GM18909 (cell line): ENCODE measurements around the gene TCEA3.

Source experiments
- ATAC-seq: cut with Tn5 transposase; IDR thresholded peaks from one replicate; pipeline ENCODE4 v1.9.1; 2021; ENCODE audit warnings: mild to moderate bottlenecking; ENCODE audit not compliant: unreplicated experiment, poor library complexity

Gene TCEA3

DNA sequence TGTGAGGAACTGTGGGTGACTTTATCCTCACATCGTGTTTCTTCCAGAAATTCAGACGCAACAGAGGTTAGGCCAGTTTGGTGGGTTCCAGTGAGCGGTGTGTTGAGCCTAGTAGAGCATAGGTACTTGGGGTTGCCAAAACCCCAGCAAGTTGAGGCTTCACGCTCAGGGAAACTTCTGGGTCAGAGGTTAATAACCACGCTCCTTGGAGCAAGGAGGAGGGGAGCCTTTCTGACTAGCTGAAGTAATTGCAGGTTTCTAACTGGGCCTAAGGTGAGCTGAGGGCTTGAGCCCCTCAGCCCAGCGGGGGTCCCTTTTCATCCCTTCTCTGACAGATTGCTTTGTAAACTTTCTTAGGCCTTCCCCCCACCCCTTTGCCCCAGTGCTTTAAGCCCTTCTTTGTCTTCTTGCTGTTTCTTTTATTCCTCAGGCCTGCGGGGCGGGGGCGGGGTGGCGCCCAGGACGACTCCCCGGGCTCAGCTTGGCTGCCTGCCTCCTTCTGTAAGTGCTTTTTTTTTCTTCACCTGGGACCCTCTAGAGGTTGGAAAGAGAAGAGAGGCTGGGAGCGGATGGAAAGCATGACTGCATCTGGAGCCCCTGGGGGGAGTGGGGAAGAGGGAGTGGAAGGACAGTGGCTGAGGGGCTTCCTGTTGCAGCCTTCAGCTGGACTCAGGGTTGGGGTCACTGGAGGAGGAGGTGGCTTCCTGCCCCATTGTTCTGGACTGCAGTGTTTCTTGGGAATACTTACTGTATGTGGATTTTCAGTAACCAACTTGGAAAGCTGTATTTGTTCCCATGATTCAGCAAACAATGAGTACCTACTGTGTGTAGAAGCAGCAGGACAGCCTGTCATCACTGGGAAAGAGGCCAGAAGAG, 53.6 kb downstream of the TCEA3 start:
- ATAC-seq: no peak

DNA sequence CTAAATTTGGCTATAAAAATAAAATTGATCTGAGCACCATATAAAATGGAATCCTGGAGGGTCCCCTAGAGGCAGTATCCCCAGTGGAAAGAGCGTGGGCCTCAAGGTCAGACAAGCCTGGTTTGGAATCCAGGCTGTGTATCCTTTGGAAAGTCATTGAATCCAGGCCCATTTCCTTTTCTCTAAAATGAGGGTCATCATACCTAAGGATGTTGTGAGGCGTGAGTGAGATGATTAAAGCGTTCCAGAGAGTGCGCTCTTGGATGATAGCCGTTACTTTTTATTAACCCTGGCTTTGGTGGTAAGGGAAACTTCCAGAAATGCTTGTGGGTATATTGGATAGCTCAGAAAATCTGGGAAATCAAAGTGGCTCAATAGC, 54.2 kb downstream of the TCEA3 start:
- no peak for ATAC-seq

DNA sequence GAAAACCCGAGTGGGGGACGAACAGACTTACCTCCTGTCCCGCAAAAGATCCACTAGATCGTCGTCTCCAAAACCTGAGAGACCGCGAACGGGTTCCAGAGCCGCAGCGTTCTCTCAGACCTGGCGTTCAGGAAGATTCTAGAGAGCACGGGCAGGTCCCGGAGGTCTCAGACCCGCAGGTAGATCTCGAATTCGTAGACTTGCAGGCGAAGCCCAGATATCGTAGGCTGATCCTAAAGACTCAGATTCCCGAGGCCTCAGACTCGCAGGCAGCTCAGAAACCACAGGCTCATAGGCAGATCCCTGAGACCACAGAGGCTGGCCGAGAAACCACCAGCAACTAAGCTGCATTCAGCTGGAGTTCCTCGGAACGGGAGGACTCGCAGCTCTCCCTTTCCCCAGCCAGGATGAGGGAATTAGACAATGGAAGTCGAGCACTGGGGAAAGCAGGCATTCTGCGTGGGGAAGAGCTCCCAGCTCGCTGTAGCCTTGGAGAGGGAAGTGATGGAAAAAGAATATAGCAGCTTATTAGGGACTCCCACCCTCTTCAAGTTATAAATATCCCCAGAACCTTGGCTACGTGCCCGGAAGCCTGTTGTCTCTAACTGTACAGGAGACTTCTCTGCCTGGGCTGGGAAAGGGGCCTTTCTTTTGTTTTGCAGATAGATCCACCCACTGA, 55.1 kb downstream of the TCEA3 start, which contains the start of gene ZNF436:
Gene ZNF436 (minus strand): TSS at position 502 of the 679 bp plus-strand sequence. CDS start 1,831 bp downstream, outside the sequence.
- no peak for ATAC-seq

DNA sequence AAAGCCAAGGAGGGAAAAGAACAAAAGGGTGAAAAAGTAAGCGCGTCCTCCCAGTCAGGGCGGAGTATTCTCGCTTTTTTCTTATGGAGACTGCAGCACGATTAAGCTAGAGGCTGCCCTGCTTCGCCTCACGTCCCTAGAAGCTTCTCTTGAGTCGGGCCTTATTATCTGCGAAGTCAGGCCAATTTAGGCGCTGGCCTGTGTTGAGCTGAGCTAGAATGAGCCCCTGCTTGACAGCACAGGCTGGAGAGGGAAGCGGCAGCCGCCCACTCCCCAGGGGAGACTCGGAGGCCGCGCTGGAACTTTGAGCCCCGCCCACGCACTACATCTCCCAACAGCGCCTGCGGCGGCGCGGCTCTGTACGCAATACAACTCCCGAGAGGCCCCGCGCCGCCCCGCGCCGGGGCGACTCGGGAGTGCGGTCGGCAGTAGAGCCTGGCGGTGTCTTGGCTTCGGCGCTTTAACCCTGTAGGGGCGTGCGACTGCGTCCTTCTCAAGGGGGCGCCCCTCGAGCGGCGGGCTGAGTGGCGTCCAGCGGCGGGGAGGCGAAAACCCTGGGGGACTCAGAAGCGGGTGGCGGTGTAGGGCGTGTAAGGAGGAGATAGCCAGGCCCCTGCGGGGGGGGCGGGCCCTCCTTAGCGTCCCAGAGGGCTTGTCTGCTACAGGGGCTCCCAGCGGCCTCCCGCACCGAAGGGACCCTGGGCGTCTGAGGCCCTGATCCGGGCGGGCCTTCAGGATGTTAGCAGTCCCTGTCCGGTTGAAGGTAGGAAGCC, 55.8 kb downstream of the TCEA3 start:
- ATAC-seq: peak; percentile 73

DNA sequence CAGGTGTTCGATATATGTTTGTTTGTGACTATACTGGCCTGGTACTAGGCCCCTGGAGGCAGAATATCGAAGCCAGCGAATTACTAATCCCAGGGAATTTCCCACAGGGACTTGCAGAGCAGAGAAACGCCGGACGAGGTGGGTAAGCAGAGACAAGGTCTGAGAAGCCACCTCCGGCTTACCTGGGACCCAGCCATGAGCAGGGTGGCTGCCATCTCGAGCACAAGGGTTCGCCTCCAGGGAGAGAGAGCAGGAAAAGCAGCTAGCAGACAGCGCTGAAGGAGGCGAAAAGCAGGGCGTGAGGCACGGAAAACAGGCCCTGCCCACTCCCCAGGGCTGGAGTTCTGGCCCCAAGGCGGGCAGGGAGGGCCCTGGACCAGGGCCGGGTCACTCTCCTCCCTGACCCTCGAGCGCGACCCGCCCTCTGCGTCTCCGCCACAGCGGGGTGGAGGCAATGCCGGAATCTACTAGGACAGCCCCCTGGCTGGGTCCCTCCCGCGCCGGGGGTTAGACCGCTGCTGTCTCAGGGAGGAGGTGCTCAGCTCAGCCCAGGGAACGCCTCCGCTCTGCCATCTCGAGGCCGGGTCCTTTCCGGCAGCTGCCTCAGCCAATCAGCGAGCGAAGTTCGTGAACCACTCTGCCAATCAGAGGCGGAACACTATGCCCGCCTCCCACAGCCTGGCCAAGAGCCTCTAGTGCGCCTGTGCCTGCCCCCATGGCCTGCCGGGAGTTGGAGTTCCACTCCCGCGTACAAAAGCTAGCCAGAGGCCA, 56.6 kb downstream of the TCEA3 start:
- ATAC-seq: peak; percentile 91

DNA sequence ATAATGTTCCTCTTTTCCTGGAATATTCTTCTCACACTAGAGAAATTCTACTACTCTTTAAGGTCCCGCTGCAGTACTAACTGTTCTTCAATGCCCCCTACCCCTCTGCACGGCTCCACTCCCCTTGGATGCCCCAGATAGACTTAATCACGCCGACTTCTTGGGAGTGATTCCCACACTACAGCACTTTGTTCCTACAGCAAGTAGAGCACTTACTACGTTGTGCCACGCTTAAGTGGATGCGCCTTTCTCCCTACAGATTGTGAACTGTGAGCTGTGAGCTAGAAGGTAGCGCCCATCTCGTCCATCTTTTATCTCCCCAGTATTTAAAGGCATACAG, 57.1 kb downstream of the TCEA3 start:
- no peak for ATAC-seq

DNA sequence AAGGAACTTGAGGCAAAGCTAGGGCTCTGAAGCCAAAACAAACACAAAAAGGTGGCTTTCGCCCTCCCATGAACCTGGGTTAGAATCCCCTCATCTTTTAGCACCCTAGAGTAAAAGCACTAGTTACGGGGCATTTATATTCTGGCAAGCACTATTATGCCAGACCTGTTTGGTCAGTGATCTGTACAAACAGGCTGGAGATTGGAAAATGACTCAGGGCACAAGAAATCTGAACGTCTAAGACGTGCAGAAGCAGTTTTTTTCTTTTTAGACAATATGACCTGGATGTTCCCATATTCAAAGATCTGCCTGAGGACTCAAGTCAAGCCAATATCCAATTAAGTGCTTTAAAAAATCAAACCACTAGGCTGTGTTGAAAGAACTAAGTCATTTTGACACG, 58.0 kb downstream of the TCEA3 start:
- ATAC-seq: no peak

DNA sequence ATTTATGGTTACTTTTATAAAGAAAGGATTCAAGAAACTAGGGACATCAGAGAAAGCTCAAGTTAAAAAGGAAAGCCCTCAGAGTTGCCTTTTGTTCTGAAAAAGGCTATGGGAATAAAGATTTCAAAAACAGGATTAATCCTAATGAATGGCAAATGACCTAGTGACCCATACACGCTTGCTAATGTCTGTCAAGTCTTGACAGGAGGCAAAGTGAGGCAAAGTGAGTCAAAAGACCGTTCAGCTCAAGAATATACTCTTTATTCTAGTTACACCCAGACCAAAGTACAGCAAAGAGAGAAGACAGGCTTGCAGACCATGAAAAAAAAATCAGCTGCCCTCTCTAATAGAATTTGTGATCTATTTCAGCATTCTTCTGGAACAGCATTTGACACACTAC, 58.4 kb downstream of the TCEA3 start:
- no peak for ATAC-seq

DNA sequence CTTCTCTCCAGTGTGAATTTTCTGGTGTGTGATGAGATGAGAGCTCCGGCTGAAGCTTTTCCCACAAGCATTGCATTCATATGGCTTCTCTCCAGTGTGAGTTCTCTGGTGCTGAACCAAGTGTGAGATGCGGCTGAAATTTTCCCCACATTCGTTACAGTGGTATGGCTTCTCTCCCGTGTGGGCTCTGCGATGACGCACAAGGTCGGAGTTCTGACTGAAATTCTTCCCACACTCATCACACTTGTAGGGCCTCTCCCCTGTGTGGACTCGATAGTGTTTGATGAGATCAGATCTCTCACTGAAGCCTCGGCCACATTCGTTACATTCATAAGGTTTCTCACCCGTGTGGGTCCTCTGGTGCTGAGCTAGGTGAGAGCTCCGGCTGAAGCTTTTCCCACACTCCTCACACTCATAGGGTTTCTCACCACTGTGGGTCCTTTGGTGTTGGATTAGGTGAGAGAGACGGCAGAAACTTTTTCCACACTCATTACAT, 62.3 kb downstream of the TCEA3 start:
- no peak for ATAC-seq

DNA sequence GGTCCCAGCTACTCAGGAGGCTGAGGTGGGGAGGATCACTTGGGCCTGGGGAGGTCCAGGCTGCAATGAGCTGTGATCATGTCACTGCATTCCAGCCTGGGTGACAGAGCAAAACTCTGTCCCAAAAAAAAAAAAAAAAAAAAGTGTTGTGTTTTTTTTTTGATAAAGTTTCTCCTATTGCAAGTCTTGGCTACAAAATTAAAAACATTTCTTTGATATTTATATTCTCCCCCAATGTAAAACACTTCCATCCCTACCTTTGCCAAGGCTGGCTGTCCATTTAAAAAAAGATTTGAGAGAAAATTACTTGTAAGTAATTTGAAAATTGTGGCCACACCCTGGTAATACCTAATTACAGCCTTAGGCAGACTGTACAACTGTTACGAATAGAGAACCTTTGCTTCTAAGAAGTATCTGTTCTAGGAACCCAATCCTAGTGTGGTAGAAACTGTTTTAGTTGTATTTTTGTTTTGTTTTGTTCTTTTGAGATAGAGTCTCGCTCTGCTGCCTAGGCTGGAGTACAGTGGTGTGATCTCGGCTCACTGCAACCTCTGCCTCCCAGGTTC, 66.2 kb downstream of the TCEA3 start:
- ATAC-seq: no peak

DNA sequence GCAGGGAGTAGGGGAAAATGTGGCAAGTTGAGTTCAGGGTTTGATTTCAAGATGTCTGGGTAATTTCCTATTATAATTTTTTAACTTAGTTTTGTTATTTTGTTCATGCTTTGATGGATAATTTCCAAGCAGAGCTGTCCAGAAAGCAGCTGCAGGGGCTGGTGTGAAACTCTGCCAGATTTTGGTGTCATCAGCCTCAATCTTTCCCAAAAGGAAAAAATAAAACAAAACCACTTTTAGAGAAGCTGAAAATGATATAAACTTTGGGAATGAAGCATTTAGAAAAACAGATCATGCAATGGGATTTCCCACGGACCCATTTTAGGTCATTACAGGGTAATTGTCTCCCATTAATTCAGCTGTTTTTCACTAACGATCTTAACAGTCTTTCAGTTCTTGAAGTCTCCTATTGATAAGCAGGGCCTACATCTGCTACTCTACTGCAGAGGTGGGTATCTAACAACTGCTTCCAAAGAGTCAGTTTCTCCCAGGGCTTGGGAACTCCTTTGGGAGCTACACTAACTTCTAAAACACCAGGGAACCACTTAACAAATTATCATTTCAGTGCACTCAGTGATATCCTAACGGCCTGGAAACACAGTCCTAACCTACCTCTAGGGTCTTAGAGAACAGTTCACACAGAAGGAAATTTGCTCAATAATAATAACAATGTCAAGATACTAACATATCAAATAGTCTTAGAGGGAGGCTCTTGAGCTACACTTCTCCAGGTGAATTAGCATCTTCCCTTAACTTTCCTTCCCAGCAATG, 67.2 kb downstream of the TCEA3 start:
- ATAC-seq: no peak

DNA sequence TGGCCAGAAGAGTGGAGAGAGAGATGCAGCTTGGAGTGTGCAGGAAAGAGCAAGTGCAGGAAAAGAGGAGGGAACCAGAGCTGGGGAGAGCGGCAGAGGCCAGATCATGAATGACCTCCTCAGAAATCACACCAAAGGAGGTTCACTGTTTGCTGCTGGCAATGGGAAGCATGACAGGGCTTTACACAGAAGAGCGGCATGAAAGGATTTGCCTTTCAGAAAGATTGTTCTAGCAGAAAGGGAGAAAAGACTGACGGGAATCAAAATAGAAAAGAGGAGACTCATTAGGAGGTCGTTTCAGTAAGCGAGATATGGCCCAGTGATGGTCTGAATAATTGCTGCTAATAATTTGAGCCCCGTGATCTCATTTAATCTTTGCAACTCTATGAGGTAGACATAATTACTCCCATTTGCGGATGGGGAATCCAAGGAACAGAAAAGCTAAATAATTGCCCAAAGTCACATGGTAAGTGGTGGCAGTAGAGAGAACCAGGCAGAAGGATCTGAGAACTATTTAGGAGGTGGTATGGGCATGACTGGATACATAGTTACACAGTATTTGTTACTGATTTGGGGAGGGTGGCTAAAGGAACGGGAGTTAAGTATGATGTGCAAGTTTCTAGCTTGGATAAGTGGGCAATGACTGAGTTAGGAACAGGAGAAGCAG, 67.9 kb downstream of the TCEA3 start:
- no peak for ATAC-seq

DNA sequence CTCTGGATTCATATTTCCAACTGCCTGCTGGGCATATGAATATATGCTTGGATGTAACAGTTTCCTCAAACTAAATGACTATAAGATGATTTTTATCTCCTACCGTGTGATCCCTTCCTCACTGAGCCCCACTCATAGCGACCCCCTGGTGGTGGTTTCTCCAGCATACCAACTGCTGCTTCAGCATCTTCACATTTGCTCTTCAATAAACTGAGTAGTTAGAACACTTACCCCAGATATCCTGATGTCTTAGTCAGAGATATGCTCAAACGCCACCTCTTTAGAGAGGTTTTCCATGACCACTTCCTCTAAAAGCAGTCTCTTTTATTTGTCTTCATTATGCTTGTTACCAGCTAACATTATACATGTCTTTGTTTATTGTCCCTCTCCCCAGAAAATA, 70.3 kb downstream of the TCEA3 start:
- ATAC-seq: no peak

DNA sequence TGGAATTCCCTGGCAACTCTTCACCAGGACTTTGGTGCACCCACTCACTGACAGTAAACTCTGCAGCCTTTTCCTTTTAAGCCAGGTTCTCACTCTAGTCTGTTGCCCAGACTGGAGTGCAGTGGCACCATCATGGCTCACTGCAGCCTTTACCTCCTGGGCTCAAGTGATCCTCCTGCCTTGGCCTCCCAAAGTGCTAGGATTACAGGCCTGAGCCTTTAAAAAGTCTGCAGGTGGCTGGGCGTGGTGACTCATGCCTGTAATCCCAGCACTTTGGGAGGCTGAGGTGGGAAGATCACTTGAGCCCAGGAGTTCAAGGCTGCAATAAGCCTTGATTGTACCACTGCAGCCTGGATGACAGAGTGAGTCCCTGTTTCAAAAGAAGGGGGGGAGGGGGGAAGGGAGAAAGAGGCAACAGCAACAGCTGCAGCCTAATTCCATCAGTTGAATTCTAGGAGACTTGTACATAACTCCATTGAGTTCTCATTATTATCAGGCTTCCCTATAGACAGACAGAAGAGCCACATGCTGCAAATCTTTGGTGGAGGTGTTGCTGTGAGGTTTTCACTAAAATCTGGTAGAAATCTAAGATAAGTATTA, 72.4 kb downstream of the TCEA3 start:
- ATAC-seq: no peak

DNA sequence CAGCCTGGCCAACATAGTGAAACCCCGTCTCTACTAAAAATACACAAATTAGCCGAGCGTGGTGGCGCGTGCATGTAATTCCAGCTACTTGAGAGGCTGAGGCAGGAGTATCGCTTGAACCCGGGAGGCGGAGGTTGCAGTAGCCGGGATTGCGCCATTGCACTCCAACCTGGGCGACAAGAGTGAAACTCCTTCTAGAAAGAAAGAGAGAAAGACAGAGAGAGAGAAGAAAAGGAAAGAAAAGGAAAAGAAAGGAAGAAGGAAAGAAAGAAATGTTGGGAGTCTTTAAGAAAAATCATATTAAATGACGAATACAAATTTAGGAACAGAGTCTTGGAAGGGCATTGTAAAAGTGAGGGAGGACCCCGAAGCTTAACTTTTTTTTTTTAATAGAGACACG, 78.6 kb downstream of the TCEA3 start:
- no peak for ATAC-seq

DNA sequence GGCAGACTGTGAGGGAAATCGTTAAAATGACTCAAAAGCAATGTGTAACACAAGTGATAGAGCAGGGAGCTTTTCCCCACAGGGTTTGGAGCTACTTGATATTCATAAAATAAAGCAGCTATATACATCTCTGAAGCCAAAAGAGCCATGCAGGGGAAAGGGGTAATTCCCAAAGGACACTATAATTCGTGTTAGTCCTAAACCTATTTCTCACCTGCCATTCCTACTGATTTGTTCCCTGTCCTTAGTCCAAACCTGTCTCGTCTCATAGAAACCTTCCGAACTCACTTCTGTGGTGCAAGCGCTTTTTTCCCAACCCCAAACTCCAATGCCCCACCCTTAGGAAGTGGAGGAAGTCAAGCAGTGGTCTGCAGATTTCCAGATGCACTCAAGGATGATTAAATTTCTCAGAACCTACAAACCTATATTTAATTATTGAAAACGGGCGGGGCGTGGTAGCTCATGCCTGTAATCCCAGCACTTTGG, 79.5 kb downstream of the TCEA3 start:
- no peak for ATAC-seq

DNA sequence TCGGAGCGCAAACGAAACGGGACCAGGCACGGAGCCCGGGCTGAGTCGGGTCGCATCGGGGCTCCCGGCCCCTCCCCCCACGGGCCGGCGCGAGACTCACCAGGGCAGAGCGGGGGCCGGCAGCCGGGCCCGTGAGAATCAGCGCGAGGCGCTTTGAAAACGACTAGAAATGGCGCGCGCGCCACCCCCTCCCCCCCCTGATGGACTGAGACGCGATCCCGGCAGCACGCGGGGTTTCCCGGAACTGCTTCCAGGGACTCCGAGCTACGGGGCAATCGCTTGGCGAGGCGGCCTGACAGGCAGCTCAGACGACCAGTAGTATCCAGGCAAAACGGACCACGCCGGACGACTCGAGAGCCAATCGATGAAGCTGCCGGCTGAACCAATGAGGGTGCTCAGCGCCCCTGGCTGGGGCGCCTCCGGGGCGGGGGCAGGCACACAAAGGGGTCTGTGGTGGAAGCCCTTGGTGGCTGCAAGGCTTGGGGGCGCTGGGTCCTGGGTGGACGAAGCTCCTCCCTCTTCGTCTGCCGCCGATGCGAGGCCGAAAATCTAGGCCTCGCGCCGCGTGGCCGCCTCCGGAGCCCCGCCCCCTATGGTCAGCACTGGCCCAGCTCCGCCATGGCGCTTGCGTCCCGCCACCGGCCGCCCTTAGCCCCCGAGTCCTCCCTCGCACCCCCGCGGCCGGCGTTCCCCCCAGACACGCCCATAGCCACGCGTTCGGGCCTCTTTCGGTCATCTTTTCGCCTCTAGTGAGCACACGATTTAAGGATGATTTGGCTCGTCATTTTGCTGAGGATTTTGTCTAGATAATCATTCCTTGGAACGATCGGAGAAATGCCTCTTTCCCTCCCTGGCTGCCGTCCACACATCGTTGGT, 80.2 kb downstream of the TCEA3 start, which contains the start of gene HNRNPR:
Gene HNRNPR (minus strand): TSS at position 174 of the 876 bp plus-strand sequence. CDS start 3,276 bp downstream, outside the sequence.
- ATAC-seq: peak; percentile 94
